ENCODE data around the gene ZNF579. TPM values are rescaled to one million over a fixed set of nuclear protein-coding genes. Genes with fewer than 3 reads are reported as not detected.

ZNF579 gene
- total RNA-seq, 1 donor from 2014 or later = 10.9 TPM

- Mint-ChIP-seq H3K27ac (no peak overlapping the region), H3K36me3 (ENCODE audit: low read depth) (no peaks in the 10 kb centered on the region), H3K27me3 (peaks cover 25% of the 10 kb centered on the region), H3K4me1 (peaks cover 2% of the 10 kb centered on the region), H3K4me3 (no peak overlapping the region), H3K9me3 (no peaks in the 10 kb centered on the region)
- CTCF ChIA-PET = no interaction called here
- ATAC-seq (ENCODE audit: low read depth) (no peak), DNase-seq (no peak)
- no peak for TF ChIP-seq CTCF (IDR thresholded peaks at IDR 0.05)
- intact Hi-C loops (cut with micrococcal nuclease) = no loop called here
- POLR2A ChIA-PET = no interaction called here
Measured at GRCh38 chr19:55552206-55552605, 28.4 kb downstream of the ZNF579 start.

GRCh38 chr19:55550321-55550650 is 30.4 kb downstream of the ZNF579 start:
- Mint-ChIP-seq H3K27me3 (peaks cover 36% of the 10 kb centered on the region), H3K9me3 (no peaks in the 10 kb centered on the region)
- CTCF ChIA-PET = no interaction called here

GRCh38 chr19:55549500-55550320 is 30.9 kb downstream of the ZNF579 start:
- H3K27me3 Mint-ChIP-seq = peaks cover 38% of the 10 kb centered on the region
- DNase-seq (no peak), ATAC-seq (ENCODE audit: low read depth) (no peak)
- CTCF ChIA-PET = no interaction called here
- no peak for TF ChIP-seq CTCF (IDR thresholded peaks at IDR 0.05)
- H3K36me3 Mint-ChIP-seq (ENCODE audit: low read depth) = no peaks in the 10 kb centered on the region
- intact Hi-C loops (cut with micrococcal nuclease) = no loop called here
- H3K27ac Mint-ChIP-seq = no peak overlapping the region
- POLR2A ChIA-PET = no interaction called here
- H3K4me1 Mint-ChIP-seq = peaks cover 2% of the 10 kb centered on the region
- H3K9me3 Mint-ChIP-seq = no peaks in the 10 kb centered on the region
- no peak overlapping the region for H3K4me3 Mint-ChIP-seq

More at GRCh38 chr19:55550321-55550650, 30.4 kb downstream of the ZNF579 start:
- TF ChIP-seq CTCF (IDR thresholded peaks at IDR 0.05) = no peak
- intact Hi-C loops (cut with micrococcal nuclease) = no loop called here
- POLR2A ChIA-PET = no interaction called here
- ATAC-seq (ENCODE audit: low read depth) (no peak), DNase-seq (no peak)
- Mint-ChIP-seq H3K4me3 (no peak overlapping the region), H3K36me3 (ENCODE audit: low read depth) (no peaks in the 10 kb centered on the region), H3K4me1 (peaks cover 2% of the 10 kb centered on the region), H3K27ac (no peak overlapping the region)

GRCh38 chr19:55546822-55547614 is 33.6 kb downstream of the ZNF579 start:
- Mint-ChIP-seq H3K27ac (no peak overlapping the region), H3K4me1 (peaks cover 2% of the 10 kb centered on the region), H3K4me3 (no peak overlapping the region), H3K27me3 (peaks cover 32% of the 10 kb centered on the region), H3K9me3 (no peaks in the 10 kb centered on the region), H3K36me3 (ENCODE audit: low read depth) (no peaks in the 10 kb centered on the region)
- no peak for DNase-seq
- ChIA-PET CTCF (interaction anchor here (0.7 kb wide), 1 partner anchor 51 kb away, joined by 3 read pairs; no protein-coding TSS in a partner anchor), POLR2A (interaction anchor here (0.6 kb wide), 1 partner anchor 21 kb away, joined by 3 read pairs; no protein-coding TSS in a partner anchor)
- ATAC-seq (ENCODE audit: low read depth) = no peak
- intact Hi-C loops (cut with micrococcal nuclease) = no loop called here
- TF ChIP-seq CTCF (IDR thresholded peaks at IDR 0.05) = no peak

GRCh38 chr19:55546011-55546410 is 34.6 kb downstream of the ZNF579 start:
- CTCF ChIA-PET = no interaction called here
- H3K9me3 Mint-ChIP-seq = no peaks in the 10 kb centered on the region
- no peak overlapping the region for H3K27ac Mint-ChIP-seq
- no peak for DNase-seq
- H3K27me3 Mint-ChIP-seq = peaks cover 35% of the 10 kb centered on the region
- TF ChIP-seq CTCF (IDR thresholded peaks at IDR 0.05) = no peak
- POLR2A ChIA-PET = interaction anchor here (0.6 to 0.8 kb wide), 2 partner anchors 20 to 79 kb away, joined by 3 read pairs; partner anchors contain the start of gene ZNF784
- ATAC-seq (ENCODE audit: low read depth) = no peak
- no peak overlapping the region for H3K4me3 Mint-ChIP-seq
- intact Hi-C loops (cut with micrococcal nuclease) = no loop called here
- peaks cover 2% of the 10 kb centered on the region for H3K4me1 Mint-ChIP-seq
- no peaks in the 10 kb centered on the region for H3K36me3 Mint-ChIP-seq (ENCODE audit: low read depth)

Data from activated B cell treated with CpG ODN at 0.5 μM for 24 hours (primary cell).